OCI-LY1 (cell line): ENCODE data around the gene TRIM9.

ENCODE experiments used
- CTCF ChIP-seq: fragments of 200-600 bp; sonication (generic), shearing (Covaris generic); IDR thresholded peaks from 2 replicates; pipeline ENCODE4 v1.5.1; 2017; ENCODE audit warnings: mild to moderate bottlenecking, antibody characterized with exemption, low read length, moderate library complexity, mixed read lengths
- EZH2 ChIP-seq: fragments of 200-600 bp; sonication (generic), shearing (Covaris generic); IDR thresholded peaks from 2 replicates; pipeline ENCODE4 v1.8.0; 2017; ENCODE audit warnings: borderline replicate concordance, mixed run types, mild to moderate bottlenecking, antibody characterized with exemption, low read length, moderate library complexity, mixed read lengths

- TF ChIP-seq EZH2 = no peak
- TF ChIP-seq CTCF = no peak
Observed at GRCh38 chr14:50944647-50945413, 150.1 kb downstream of the TRIM9 start.
